ENCODE data around the gene PARL. TPM values are rescaled to one million over a fixed set of nuclear protein-coding genes. Genes with fewer than 3 reads are reported as not detected.

Gene PARL
- total and polyA plus RNA-seq, 2 donors (not counting 1 experiment from before 2014, with no cell fraction given): 23.5 to 46.7 TPM

- no peak overlapping the region for H3K4me3 Mint-ChIP-seq
- POLR2A ChIA-PET: no interaction called here
- Histone ChIP-seq H3K79me2 (ENCODE audit: control insufficient read depth, insufficient read depth, low read length) (no peaks in the 10 kb centered on the region), H3K36me3 (replicated peaks in 1 of 2; ENCODE audit: control extremely low read depth in 1 of 2, control insufficient read depth in 1 of 2, extremely low read depth in 1 of 2, insufficient read depth in 2 of 2, low read length in 1 of 2) (no peaks in the 10 kb centered on the region), H3K4me3 (ENCODE audit: control extremely low read depth in 1 of 5, extremely low read depth in 1 of 5, insufficient read depth in 1 of 5, low read depth in 2 of 5, low read length in 4 of 5) (no peak overlapping the region), H3K4me1 (ENCODE audit: control insufficient read depth in 2 of 2, insufficient read depth in 2 of 2, low read length in 2 of 2) (no peaks in the 10 kb centered on the region), H3K4me2 (replicated peaks; ENCODE audit: low read depth, low read length, poor library complexity, severe bottlenecking) (no peak overlapping the region), H3K27me3 (replicated peaks in 1 of 4; ENCODE audit: control extremely low read depth in 1 of 4, control insufficient read depth in 3 of 4, insufficient read depth in 4 of 4, low read length in 3 of 4) (no peaks in the 10 kb centered on the region), H3K9me3 (ENCODE audit: control extremely low read depth in 1 of 3, control insufficient read depth in 2 of 3, insufficient read depth in 1 of 3, low read length in 2 of 3) (no peaks in the 10 kb centered on the region), H2AFZ (ENCODE audit: insufficient read depth, low read depth, low read length, poor library complexity, severe bottlenecking) (no peak overlapping the region), H3K27ac (ENCODE audit: low read length in 2 of 2) (no peak overlapping the region), H3K9ac (ENCODE audit: low read length) (no peak overlapping the region), H4K20me1 (ENCODE audit: control insufficient read depth, insufficient read depth, low read length, poor library complexity, severe bottlenecking) (no peaks in the 10 kb centered on the region)
- DNase-seq (no peak), ATAC-seq (ENCODE audit: low read depth) (no peak)
- no peaks in the 10 kb centered on the region for H3K4me1 Mint-ChIP-seq
- CTCF ChIA-PET: interaction anchor here (5.3 kb wide), 1 partner anchor 11 kb away, joined by 21 read pairs; no protein-coding TSS in a partner anchor
- TF ChIP-seq EZH2 (IDR thresholded peaks at IDR 0.05; ENCODE audit: borderline replicate concordance, insufficient read depth, low read depth, low read length, poor library complexity, severe bottlenecking): no peak
- no peak for TF ChIP-seq CTCF (IDR thresholded peaks at IDR 0.05)
- no peaks in the 10 kb centered on the region for H3K9me3 Mint-ChIP-seq (ENCODE audit: insufficient read depth)
- H3K27me3 Mint-ChIP-seq: peaks cover 6% of the 10 kb centered on the region
- H3K27ac Mint-ChIP-seq: no peak overlapping the region
- intact Hi-C loops (cut with micrococcal nuclease): no loop called here
- 52% methylated on average over 2 of the region's 6 CpGs for WGBS (ENCODE audit: insufficient coverage)
Measured at GRCh38 chr3:183907176-183907575, 22.5 kb upstream of the PARL start.

GRCh38 chr3:183906234-183906921 lies 21.7 kb upstream of the PARL start:
- peaks cover 0 to 2% (median 0%) of the 10 kb centered on the region in 4 experiments for H3K27me3 ChIP-seq (replicated peaks in 1 of 4; ENCODE audit: control extremely low read depth in 1 of 4, control insufficient read depth in 3 of 4, insufficient read depth in 4 of 4, low read length in 3 of 4)
- no peaks in the 10 kb centered on the region for H3K9me3 ChIP-seq (ENCODE audit: control extremely low read depth in 1 of 3, control insufficient read depth in 2 of 3, insufficient read depth in 1 of 3, low read length in 2 of 3)
- H3K27ac Mint-ChIP-seq: no peak overlapping the region
- POLR2A ChIA-PET: no interaction called here
- H4K20me1 ChIP-seq (ENCODE audit: control insufficient read depth, insufficient read depth, low read length, poor library complexity, severe bottlenecking): no peaks in the 10 kb centered on the region
- no peak overlapping the region for H3K4me3 Mint-ChIP-seq
- WGBS (ENCODE audit: insufficient coverage): 81% methylated on average over 11 of the region's 13 CpGs
- intact Hi-C loops (cut with micrococcal nuclease): no loop called here
- no peak overlapping the region for H3K4me2 ChIP-seq (replicated peaks; ENCODE audit: low read depth, low read length, poor library complexity, severe bottlenecking)
- no peak overlapping the region for H2AFZ ChIP-seq (ENCODE audit: insufficient read depth, low read depth, low read length, poor library complexity, severe bottlenecking)
- TF ChIP-seq EZH2 (IDR thresholded peaks at IDR 0.05; ENCODE audit: borderline replicate concordance, insufficient read depth, low read depth, low read length, poor library complexity, severe bottlenecking): no peak
- TF ChIP-seq CTCF (IDR thresholded peaks at IDR 0.05): no peak
- H3K4me3 ChIP-seq (ENCODE audit: control extremely low read depth in 1 of 5, extremely low read depth in 1 of 5, insufficient read depth in 1 of 5, low read depth in 2 of 5, low read length in 4 of 5): no peak overlapping the region
- peaks cover 10% of the 10 kb centered on the region for H3K27me3 Mint-ChIP-seq
- no peaks in the 10 kb centered on the region for H3K4me1 ChIP-seq (ENCODE audit: control insufficient read depth in 2 of 2, insufficient read depth in 2 of 2, low read length in 2 of 2)
- DNase-seq (no peak), ATAC-seq (ENCODE audit: low read depth) (no peak)
- H3K9me3 Mint-ChIP-seq (ENCODE audit: insufficient read depth): no peaks in the 10 kb centered on the region
- H3K9ac ChIP-seq (ENCODE audit: low read length): no peak overlapping the region
- no peaks in the 10 kb centered on the region for H3K79me2 ChIP-seq (ENCODE audit: control insufficient read depth, insufficient read depth, low read length)
- CTCF ChIA-PET: interaction anchor here (1.3 to 5.3 kb wide), 2 partner anchors 10 to 21 kb away, joined by 3 to 21 read pairs; no protein-coding TSS in a partner anchor
- no peaks in the 10 kb centered on the region for H3K36me3 ChIP-seq (replicated peaks in 1 of 2; ENCODE audit: control extremely low read depth in 1 of 2, control insufficient read depth in 1 of 2, extremely low read depth in 1 of 2, insufficient read depth in 2 of 2, low read length in 1 of 2)
- H3K4me1 Mint-ChIP-seq: no peaks in the 10 kb centered on the region
- no peak overlapping the region for H3K27ac ChIP-seq (ENCODE audit: low read length in 2 of 2)
